ENCODE measurements around the gene DISC1.

DNA sequence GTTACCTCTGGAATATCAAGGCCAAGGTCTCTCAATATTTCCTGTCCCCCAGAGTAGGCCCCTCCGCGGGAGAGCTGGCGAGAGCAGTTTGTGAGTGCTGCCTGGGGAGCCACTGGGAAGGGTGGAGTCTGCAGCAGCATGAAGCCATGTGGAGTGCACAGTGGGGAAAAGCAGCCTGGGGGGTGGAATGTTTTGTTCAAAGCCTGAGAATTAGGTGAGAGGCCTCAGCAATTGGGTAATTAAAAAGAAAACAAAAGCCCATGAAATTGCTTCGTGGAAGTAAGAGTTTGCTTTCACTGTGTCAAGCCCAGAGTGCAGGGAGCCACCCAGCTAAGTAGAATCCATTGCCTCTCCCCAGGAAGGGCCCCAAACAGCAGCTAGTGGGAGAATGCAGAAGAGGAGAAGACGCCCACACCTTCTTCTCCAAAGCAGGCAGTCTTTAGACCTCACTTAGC lies 30.2 kb upstream of the DISC1 start:
- TF ChIP-seq, protein P1, sequence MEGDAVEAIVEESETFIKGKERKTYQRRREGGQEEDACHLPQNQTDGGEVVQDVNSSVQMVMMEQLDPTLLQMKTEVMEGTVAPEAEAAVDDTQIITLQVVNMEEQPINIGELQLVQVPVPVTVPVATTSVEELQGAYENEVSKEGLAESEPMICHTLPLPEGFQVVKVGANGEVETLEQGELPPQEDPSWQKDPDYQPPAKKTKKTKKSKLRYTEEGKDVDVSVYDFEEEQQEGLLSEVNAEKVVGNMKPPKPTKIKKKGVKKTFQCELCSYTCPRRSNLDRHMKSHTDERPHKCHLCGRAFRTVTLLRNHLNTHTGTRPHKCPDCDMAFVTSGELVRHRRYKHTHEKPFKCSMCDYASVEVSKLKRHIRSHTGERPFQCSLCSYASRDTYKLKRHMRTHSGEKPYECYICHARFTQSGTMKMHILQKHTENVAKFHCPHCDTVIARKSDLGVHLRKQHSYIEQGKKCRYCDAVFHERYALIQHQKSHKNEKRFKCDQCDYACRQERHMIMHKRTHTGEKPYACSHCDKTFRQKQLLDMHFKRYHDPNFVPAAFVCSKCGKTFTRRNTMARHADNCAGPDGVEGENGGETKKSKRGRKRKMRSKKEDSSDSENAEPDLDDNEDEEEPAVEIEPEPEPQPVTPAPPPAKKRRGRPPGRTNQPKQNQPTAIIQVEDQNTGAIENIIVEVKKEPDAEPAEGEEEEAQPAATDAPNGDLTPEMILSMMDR (IDR thresholded peaks at IDR 0.05) = no peak
- TF ChIP-seq POLR2A (IDR thresholded peaks at IDR 0.05) = no peak
